Calu3 (cell line): ENCODE measurements around the gene MACROD2. TPM values are rescaled to one million over a fixed set of nuclear protein-coding genes. Genes with fewer than 3 reads are reported as not detected.
A peak's percentile ranks its signal among the peaks of the same experiment; 100 is the strongest.

ENCODE experiments used
- BruUV-seq: library from RNA; stranded (reverse); fragments of 400-500 nt; replicated peaks from 2 replicates; lab custom pipeline; 2021; lab: Mats Ljungman, UMichigan
- CTCF ChIA-PET: fragments of 300-600 bp; sonication (Branson Sonifier 250); formaldehyde crosslinking; loops from one replicate; lab custom pipeline; 2022; ENCODE audit warnings: antibody characterized with exemption; lab: Charles Lee
- DNase-seq: peaks from one replicate; pipeline ENCODE4 v3.0.0; 2022
- H3K27ac Mint-ChIP-seq: one replicate; pipeline ENCODE4 v1.8.0; 2022; ENCODE audit warnings: mixed read lengths; ENCODE audit not compliant: unreplicated experiment
- H3K27me3 Mint-ChIP-seq: one replicate; pipeline ENCODE4 v1.8.0; 2022; ENCODE audit warnings: mixed read lengths; ENCODE audit not compliant: unreplicated experiment
- H3K36me3 Mint-ChIP-seq: one replicate; pipeline ENCODE4 v1.8.0; 2022; ENCODE audit warnings: mild to moderate bottlenecking, moderate library complexity, mixed read lengths; ENCODE audit not compliant: insufficient read depth, unreplicated experiment
- H3K4me1 Mint-ChIP-seq: one replicate; pipeline ENCODE4 v1.8.0; 2022; ENCODE audit warnings: mild to moderate bottlenecking, low read depth, mixed read lengths; ENCODE audit not compliant: unreplicated experiment
- H3K4me3 Mint-ChIP-seq: one replicate; pipeline ENCODE4 v1.8.0; 2022; ENCODE audit warnings: mild to moderate bottlenecking, low read depth, moderate library complexity, mixed read lengths; ENCODE audit not compliant: unreplicated experiment
- H3K9me3 Mint-ChIP-seq: one replicate; pipeline ENCODE4 v1.8.0; 2022; ENCODE audit warnings: low read depth, mixed read lengths; ENCODE audit not compliant: unreplicated experiment
- intact Hi-C: fragments of 100-400 bp; cut with micrococcal nuclease; formaldehyde crosslinking; loops from one replicate; pipeline ENCODE4 v1.10.0; 2022; ENCODE audit not compliant: unreplicated experiment
- total RNA-seq: library from RNA; stranded (reverse); gene quantifications from 2 replicates; pipeline ENCODE4 v1.2.3, GENCODE V29; 2022
- TF ChIP-seq, protein P1 (sequence below): fragments of 200-600 bp; IDR thresholded peaks from one replicate; pipeline ENCODE4 v1.8.0; 2022; ENCODE audit warnings: antibody characterized with exemption; ENCODE audit not compliant: unreplicated experiment

MACROD2 gene
- total RNA-seq, 1 experiment from 2014 or later: 29.4 TPM

DNA sequence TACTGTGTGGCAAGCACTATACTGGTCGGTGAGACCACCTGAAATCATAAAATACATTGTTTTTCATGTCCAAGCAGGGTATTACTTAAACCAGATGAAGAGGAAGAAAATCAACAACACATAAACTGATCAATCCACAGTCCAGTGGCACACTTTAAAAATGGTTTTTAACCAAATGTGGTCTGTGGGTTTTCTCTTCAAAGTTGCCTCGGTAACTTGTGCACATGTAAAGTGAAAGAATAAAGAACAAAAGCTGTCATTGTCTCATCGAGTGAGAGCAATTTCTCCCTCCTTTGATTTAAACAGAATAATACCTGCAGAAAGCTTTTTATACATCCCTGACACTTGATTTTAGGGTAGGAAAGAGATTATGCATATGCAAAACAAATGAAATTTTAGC, 338.4 kb downstream of the MACROD2 start:
- CTCF ChIA-PET: no interaction called here
- no peaks in the 10 kb centered on the region for H3K4me1 Mint-ChIP-seq

DNA sequence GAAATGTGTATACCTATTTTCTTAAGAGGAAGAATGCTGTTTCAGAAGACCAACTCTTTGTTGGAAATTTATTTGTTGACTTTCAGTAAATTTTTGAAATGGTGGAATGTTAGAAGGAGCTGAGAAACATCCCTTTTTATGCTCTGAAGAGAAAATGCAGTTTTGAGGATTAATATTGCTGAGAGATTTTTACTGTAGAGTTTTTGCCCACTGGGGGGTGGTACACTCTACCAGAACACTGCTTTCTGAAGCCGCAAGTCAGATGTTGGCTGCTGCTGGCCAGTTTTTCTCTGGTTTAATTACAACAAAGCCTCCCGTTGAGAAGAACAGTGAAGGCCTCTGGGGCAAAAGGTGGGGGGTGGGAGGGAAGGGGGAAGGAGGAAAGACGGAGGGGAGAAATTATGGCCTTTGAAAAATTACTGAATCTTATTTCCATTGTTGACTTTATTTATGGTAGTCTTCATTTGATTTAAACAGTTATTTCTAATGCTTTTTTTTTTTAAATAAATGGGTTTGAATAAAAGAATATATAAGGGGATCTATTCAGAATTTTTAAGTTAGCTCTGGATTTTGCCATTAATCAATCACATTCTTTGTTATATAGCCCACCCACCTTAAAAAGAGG, 339.1 kb downstream of the MACROD2 start:
- CTCF ChIA-PET: interaction anchor here (0.6 kb wide), 1 partner anchor 19 kb away, joined by 5 read pairs; no protein-coding TSS in a partner anchor
- H3K27ac Mint-ChIP-seq: no peak overlapping the region

More for the DNA sequence above, 338.4 kb downstream of the MACROD2 start:
- TF ChIP-seq, protein P1, sequence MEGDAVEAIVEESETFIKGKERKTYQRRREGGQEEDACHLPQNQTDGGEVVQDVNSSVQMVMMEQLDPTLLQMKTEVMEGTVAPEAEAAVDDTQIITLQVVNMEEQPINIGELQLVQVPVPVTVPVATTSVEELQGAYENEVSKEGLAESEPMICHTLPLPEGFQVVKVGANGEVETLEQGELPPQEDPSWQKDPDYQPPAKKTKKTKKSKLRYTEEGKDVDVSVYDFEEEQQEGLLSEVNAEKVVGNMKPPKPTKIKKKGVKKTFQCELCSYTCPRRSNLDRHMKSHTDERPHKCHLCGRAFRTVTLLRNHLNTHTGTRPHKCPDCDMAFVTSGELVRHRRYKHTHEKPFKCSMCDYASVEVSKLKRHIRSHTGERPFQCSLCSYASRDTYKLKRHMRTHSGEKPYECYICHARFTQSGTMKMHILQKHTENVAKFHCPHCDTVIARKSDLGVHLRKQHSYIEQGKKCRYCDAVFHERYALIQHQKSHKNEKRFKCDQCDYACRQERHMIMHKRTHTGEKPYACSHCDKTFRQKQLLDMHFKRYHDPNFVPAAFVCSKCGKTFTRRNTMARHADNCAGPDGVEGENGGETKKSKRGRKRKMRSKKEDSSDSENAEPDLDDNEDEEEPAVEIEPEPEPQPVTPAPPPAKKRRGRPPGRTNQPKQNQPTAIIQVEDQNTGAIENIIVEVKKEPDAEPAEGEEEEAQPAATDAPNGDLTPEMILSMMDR: no peak
- BruUV-seq: no TSS peak
- H3K27ac Mint-ChIP-seq: no peak overlapping the region
- no peaks in the 10 kb centered on the region for H3K9me3 Mint-ChIP-seq
- intact Hi-C loops: loop anchor here (2.0 to 10.0 kb wide), 5 partner anchors 141 to 1651 kb away; no protein-coding TSS in a partner anchor
- H3K36me3 Mint-ChIP-seq: peaks cover 14% of the 10 kb centered on the region
- DNase-seq: no peak
- peak overlapping the region; percentile 72 for H3K4me3 Mint-ChIP-seq
- no peaks in the 10 kb centered on the region for H3K27me3 Mint-ChIP-seq

DNA sequence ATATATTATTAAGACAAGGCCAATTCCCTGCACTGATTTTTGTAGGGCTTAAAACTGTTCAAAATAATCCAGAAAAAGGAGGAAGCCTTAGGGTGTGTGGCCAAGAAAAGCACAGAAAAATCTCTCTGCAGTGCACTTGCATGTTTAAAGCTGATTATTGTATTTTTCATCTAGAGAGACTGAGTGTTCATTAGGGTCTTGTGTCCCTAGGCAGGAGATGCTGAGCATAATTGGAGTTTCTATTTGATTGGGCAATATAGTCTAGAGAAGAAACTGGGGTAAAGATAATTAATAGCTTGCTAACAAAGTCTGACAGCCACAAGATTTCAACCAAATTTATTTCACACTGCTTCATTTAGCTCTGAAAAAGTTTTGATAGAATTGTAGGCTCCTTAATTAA, 339.7 kb downstream of the MACROD2 start:
- H3K27ac Mint-ChIP-seq: no peak overlapping the region
- CTCF ChIA-PET: no interaction called here
- no peaks in the 10 kb centered on the region for H3K27me3 Mint-ChIP-seq
- intact Hi-C loops: loop anchor here (2.0 to 10.0 kb wide), 7 partner anchors 77 to 1650 kb away; no protein-coding TSS in a partner anchor
- no peak for DNase-seq
- peaks cover 14% of the 10 kb centered on the region for H3K36me3 Mint-ChIP-seq
- no peaks in the 10 kb centered on the region for H3K9me3 Mint-ChIP-seq
- no TSS peak for BruUV-seq
- TF ChIP-seq, protein P1: no peak
- H3K4me3 Mint-ChIP-seq: peak overlapping the region; percentile 72
- H3K4me1 Mint-ChIP-seq: no peaks in the 10 kb centered on the region

More for the DNA sequence above, 339.1 kb downstream of the MACROD2 start:
- peak overlapping the region; percentile 72 for H3K4me3 Mint-ChIP-seq
- H3K9me3 Mint-ChIP-seq: no peaks in the 10 kb centered on the region
- no peaks in the 10 kb centered on the region for H3K4me1 Mint-ChIP-seq
- no TSS peak for BruUV-seq
- TF ChIP-seq, protein P1: peak; percentile 15
- peak; percentile 45 for DNase-seq
- H3K36me3 Mint-ChIP-seq: peaks cover 14% of the 10 kb centered on the region
- intact Hi-C loops: loop anchor here (2.0 to 10.0 kb wide), 5 partner anchors 142 to 1650 kb away; no protein-coding TSS in a partner anchor
- H3K27me3 Mint-ChIP-seq: no peaks in the 10 kb centered on the region

DNA sequence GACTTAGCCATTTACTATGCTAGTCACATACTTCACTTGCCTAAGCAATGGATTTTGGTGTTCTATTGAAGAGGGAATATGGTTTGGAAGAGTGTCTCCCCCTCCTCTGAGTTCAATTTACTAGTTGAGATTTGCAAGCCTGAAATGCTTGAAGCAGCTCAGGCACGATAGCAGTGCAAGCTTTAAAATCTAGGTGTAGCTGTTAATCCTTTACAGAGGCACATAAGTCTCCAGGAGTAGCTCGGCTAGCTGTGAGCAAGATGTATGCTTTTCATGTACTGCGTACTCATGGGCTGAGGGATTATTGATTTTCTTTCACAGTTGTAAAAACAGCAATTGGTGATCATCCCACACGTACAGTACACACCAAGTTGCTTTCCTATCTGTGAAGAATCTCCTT, 341.4 kb downstream of the MACROD2 start:
- TF ChIP-seq, protein P1: no peak
- Mint-ChIP-seq H3K9me3 (no peaks in the 10 kb centered on the region), H3K4me3 (peak overlapping the region; percentile 72), H3K27me3 (no peaks in the 10 kb centered on the region), H3K36me3 (peaks cover 14% of the 10 kb centered on the region), H3K27ac (peak overlapping the region; percentile 61), H3K4me1 (no peaks in the 10 kb centered on the region)
- CTCF ChIA-PET: interaction anchor here (1.2 to 1.6 kb wide), 3 partner anchors 112 to 364 kb away, joined by 3 to 6 read pairs (median 4); no protein-coding TSS in a partner anchor
- no TSS peak for BruUV-seq
- intact Hi-C loops: loop anchor here (2.0 to 10.0 kb wide), 7 partner anchors 76 to 1648 kb away; no protein-coding TSS in a partner anchor
- DNase-seq: no peak
